ENCODE results near the gene DLL3.

Gene DLL3

DNA sequence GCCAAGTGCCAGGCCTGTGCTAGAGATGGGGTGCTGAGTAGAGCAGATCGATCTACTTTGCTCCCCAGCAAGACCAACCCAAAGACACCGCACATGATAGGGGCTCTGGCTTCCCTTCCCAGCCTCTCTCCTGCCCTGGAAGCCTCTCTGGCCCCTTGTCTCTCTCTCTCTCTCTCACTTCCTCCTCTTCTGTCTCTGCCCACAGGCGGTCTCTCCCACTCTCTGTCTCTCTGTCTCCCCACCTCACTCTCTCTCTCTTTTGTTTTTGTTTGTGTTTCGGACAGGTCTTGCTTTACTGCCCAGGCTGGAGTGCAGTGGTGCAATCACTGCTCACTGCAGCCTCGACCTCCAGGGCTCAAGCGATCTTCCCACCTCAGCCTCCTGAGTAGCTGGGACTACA, 17.5 kb downstream of the DLL3 start:
- DNase-seq (ENCODE audit: low read depth), result no peak
- no peak overlapping the region for H3K4me3 ChIP-seq (ENCODE audit: low read depth, low read length)
- TF ChIP-seq, protein P1, sequence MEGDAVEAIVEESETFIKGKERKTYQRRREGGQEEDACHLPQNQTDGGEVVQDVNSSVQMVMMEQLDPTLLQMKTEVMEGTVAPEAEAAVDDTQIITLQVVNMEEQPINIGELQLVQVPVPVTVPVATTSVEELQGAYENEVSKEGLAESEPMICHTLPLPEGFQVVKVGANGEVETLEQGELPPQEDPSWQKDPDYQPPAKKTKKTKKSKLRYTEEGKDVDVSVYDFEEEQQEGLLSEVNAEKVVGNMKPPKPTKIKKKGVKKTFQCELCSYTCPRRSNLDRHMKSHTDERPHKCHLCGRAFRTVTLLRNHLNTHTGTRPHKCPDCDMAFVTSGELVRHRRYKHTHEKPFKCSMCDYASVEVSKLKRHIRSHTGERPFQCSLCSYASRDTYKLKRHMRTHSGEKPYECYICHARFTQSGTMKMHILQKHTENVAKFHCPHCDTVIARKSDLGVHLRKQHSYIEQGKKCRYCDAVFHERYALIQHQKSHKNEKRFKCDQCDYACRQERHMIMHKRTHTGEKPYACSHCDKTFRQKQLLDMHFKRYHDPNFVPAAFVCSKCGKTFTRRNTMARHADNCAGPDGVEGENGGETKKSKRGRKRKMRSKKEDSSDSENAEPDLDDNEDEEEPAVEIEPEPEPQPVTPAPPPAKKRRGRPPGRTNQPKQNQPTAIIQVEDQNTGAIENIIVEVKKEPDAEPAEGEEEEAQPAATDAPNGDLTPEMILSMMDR (IDR thresholded peaks at IDR 0.05; ENCODE audit: control insufficient read depth, extremely low read depth, insufficient read depth), result no peak

DNA sequence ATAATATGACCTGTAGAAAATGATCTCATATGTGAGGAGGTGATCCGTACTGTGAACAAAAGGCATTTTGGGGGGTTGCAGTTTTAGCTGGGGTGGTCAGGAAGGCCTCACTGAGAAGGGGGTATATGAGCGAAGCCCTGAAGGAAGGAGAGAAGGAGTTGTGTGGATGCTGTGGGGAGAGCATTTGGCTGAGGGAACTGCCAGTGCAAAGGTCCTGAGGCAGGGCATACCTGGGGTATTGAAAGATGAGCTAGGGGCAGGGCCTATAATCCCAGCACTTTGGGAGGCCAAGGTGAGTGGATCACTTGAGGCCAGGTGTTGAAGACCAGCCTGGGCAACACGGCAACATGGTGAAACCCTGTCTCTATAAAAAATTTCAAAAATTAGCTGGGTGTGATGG, 18.7 kb downstream of the DLL3 start:
- DNase-seq (ENCODE audit: low read depth), result no peak
- TF ChIP-seq, protein P1 (IDR thresholded peaks at IDR 0.05; ENCODE audit: control insufficient read depth, extremely low read depth, insufficient read depth), result no peak
- H3K4me3 ChIP-seq (ENCODE audit: low read depth, low read length), result no peak overlapping the region

DNA sequence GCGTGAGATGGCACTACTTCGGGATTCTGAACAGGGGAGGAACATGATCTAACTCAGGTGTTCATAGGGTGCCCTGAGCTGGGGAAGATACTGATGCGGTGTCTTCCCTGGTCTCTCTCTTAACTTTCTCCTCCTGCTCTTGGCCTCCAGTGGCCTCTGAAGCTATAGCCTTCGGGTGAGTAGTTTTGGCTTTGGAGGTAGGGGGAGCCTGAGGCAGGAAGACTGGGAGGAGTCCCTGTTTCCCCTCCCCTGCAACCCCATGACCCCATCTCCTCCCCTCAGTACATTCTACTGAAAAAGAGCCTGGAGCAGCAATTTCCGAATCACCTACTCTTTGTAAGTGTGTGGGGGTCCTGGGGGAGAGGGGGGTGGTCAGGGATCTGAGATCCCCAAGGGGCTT, 19.7 kb downstream of the DLL3 start:
- H3K4me3 ChIP-seq (ENCODE audit: low read depth, low read length), result no peak overlapping the region
- DNase-seq (ENCODE audit: low read depth), result no peak
- TF ChIP-seq, protein P1 (IDR thresholded peaks at IDR 0.05; ENCODE audit: control insufficient read depth, extremely low read depth, insufficient read depth), result no peak

DNA sequence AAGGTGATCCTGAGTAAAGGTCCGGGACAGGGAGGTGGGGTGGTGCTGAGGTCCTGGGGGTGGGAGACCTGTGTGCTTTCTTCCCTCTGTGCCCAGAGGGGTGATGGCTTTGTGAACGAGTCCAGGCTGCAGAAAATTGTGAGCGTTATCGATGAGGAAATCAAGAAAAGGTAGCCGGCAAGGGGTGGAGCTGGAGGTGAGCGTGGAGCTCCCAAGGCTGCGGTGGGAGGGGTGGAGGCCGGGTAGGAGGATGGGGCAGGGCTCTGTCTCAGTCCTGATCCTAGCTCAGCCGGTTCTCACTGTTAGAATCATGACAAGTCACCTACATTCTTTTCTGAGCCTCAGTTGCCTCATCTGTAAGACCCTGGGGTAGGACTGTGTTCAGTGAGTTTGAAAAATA, 20.2 kb downstream of the DLL3 start:
- TF ChIP-seq, protein P1 (IDR thresholded peaks at IDR 0.05; ENCODE audit: control insufficient read depth, extremely low read depth, insufficient read depth), result no peak
- no peak for DNase-seq (ENCODE audit: low read depth)
- no peak overlapping the region for H3K4me3 ChIP-seq (ENCODE audit: low read depth, low read length)

DNA sequence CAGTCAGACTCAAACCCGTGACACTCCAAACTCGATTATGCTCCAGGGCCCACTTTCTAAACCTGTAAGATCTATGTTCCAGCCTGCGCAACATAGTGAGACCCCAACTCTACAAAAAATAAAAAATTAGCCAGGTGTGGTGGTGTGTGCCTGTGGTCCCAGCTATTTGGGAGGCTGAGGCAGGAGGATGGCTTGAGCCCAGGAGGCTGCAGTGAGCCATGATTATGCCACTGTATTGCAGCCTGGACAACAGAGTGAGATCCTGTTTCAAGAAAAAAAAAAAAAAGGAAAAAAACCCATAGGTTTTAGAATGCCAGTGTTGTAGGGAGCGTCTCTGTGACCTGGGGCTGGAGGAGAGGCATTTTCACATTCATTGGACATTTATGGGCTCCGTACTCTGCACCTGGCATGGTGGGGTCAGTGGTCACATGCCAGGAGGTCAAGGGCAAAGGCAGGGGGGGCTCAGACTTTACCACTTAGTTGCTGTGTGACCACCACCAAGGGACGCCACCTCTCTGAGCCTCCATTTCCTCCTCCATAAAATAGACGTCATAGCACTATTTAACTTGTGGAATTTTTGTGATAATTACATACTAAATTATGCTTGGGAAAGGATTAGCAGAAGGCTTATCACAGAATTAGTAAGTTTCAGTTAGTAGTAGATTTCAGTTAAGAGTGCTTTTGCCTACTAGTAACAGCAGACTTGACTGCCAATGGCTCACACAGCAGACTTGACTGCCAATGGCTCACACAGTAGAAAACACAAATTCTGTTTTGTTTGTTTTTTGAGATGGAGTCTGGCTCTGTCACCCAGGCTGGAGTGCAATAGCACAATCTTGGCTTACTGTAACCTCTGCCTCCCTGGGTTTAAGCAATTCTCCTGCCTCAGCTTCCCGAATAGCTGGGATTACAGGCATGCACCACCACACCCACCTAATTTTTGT, 22.1 kb downstream of the DLL3 start:
- TF ChIP-seq, protein P1 (IDR thresholded peaks at IDR 0.05; ENCODE audit: control insufficient read depth, extremely low read depth, insufficient read depth), result no peak
- DNase-seq (ENCODE audit: low read depth), result no peak
- no peak overlapping the region for H3K4me3 ChIP-seq (ENCODE audit: low read depth, low read length)

DNA sequence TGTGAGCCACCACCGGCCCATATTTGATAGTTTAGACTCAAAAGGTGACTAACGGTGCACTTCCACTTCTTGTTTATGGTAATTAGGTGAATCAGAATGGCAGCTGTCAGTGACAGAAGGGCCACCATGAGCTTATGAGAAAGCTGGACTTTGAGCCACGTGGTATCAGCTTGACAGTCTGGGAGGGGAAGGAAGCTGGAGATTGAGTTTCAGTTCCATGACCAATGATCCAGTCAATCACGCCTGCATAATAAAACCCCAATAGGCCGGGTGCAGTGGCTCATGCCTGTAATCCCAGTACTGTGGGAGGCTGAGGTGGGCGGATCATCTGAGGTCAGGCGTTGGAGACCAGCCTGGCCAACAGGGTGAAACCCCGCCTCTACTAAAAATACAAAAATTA, 25.7 kb downstream of the DLL3 start:
- TF ChIP-seq, protein P1 (IDR thresholded peaks at IDR 0.05; ENCODE audit: control insufficient read depth, extremely low read depth, insufficient read depth), result no peak
- no peak for DNase-seq (ENCODE audit: low read depth)
- no peak overlapping the region for H3K4me3 ChIP-seq (ENCODE audit: low read depth, low read length)

DNA sequence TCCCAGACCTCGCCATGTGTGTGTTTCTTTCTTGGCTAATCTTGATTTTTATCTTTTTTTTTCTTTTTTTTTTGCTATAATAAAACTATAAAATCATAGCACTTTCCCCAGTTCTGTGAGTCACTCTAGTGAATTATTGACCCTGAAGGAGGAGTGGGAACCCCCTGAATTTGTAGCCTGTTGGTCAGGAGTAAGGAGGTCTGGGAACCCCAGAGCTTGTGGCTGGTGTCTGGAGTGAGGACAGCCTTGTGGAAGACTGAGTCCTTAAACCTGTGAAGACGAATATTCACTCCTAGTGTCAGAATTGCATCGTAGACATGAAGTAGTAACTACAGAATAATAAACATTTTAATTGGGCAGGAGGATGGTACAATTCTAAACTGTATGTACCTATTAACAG, 26.5 kb downstream of the DLL3 start:
- TF ChIP-seq, protein P1 (IDR thresholded peaks at IDR 0.05; ENCODE audit: control insufficient read depth, extremely low read depth, insufficient read depth), result no peak
- no peak overlapping the region for H3K4me3 ChIP-seq (ENCODE audit: low read depth, low read length)
- DNase-seq (ENCODE audit: low read depth), result no peak
